GM18502 (cell line): Measurements from ENCODE around the gene IFNGR1.

Source experiments
- ATAC-seq: cut with Tn5 transposase; IDR thresholded peaks from one replicate; pipeline ENCODE4 v1.9.1; 2021; ENCODE audit warnings: mild to moderate bottlenecking; ENCODE audit not compliant: unreplicated experiment, poor library complexity

The IFNGR1 gene

DNA sequence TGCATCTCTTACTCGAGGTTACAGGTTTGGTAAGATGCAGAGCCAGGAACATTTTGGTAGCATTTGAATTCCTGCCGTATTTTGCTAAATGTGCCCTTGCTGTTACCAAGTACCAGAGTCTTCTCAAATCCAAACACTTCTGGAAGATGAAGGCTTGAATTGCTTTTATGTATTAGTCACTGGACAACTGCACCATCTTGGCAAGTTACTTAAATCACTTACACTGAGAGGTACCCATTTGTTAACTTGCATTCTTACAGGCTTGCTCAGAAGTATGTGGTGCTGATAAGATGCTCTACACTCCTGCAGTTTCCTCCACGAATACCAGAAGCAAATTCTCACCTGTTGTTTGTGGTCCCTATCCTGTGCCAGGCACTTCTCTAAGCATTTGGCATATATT lies 58.4 kb downstream of the IFNGR1 start:
- no peak for ATAC-seq

DNA sequence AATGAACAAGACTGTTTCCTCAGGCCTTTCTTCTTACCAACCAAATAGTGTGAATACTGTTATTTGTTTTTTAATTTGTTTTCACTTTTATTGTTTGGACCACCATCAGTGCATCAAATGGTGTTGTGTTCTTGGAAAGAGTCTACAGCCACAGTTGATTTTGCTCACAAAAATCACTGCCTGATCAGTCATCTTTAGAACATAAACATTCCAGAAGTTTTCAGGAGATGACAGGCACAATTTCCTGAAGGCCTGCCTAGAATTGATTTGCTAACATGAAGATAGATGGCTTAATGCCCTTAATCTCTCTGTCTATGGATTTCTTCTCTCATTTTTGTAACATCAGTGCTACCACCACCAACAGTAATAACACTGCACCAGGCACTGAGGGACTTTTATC lies 59.3 kb downstream of the IFNGR1 start:
- no peak for ATAC-seq

GRCh38 chr6:137157601-137158000 lies 61.6 kb downstream of the IFNGR1 start:
- no peak for ATAC-seq

DNA sequence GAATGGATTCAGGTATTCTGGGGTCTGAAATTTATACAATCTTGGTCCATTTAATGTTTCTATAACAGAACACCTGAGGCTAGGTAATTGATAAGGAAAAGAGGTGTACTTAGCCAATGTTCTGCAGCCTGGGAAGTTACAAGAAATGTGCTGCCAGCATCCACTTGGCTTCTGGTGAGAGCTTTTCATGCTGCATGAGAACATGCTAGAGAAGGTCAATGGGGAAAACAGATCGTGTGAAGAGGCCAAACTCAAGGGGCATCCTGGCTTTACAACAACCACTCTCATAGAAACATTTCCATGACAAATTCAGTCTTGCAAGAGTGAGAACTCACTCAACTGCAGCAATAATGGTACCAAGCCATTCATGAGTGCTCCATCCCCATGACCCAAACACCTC lies 62.5 kb downstream of the IFNGR1 start:
- no peak for ATAC-seq

DNA sequence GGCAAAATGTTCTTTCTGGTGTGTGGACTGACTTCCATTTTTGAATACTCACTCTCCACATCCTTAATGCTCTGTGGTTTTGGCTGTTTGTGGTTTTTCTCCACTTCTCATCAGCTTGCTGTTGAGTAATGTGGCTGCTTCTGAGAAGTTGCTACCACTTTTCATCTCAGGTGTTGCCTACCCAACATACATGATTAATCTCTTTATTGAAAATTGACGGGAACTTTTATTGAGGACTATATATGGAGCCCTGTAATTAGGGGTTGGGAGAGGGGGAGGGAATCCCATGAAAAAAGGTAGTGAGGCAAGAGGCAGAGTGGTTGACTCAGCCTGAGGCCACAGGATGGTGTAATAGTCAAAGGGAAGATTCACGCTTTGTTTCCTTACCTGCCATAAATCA lies 63.4 kb downstream of the IFNGR1 start:
- ATAC-seq = peak; percentile 71

DNA sequence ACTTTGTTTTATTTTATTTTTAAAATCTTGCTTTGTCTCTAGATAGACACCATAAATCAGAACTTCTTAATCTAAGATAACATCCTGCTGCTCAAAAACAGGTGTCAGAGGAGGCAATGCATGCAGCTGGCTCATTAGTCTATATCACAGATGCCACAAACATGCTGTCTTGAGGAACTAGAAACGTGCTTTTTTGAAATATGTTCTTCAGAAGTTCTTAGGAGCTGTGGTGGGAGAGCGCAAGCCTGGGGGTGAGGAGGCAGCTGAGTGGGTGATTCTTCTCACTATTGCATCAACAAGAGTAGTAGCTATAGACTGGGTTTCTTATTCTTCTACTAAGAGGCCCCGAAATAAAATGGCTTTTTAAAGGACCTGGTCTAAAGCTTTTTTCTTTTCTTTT lies 69.1 kb downstream of the IFNGR1 start:
- ATAC-seq = no peak

- no peak for ATAC-seq
Observed at GRCh38 chr6:137149035-137149393, 70.2 kb downstream of the IFNGR1 start.

GRCh38 chr6:137148306-137149034 lies 70.7 kb downstream of the IFNGR1 start:
- no peak for ATAC-seq
